ENCODE measurements around the gene FNDC5.
A peak's percentile ranks its signal among the peaks of the same experiment; 100 is the strongest.

Gene FNDC5

GRCh38 chr1:32900956-32901822, 30.5 kb upstream of the FNDC5 start, which contains the start of gene TMEM54:
Gene TMEM54 (minus strand): TSS chr1:32901389. CDS start chr1:32901238, 151 bp downstream.
- Mint-ChIP-seq H3K27ac (no peak within 1 kb of the TSS), H3K4me1 (ENCODE audit: low read depth) (peaks cover 9% of the 10 kb centered on the region), H3K4me3 (peak within 1 kb of the TSS; percentile 68), H3K36me3 (ENCODE audit: low read depth) (no peaks in the 10 kb centered on the region), H3K27me3 (peaks cover 58% of the 10 kb centered on the region), H3K9me3 (no peaks in the 10 kb centered on the region)
- DNase-seq: peak; percentile 45

- peaks cover 62% of the 10 kb centered on the region for H3K27me3 Mint-ChIP-seq
- no peaks in the 10 kb centered on the region for H3K9me3 Mint-ChIP-seq
- H3K4me1 Mint-ChIP-seq (ENCODE audit: low read depth): peaks cover 9% of the 10 kb centered on the region
- no peak overlapping the region for H3K27ac Mint-ChIP-seq
- H3K36me3 Mint-ChIP-seq (ENCODE audit: low read depth): no peaks in the 10 kb centered on the region
- H3K4me3 Mint-ChIP-seq: peak overlapping the region; percentile 61
- DNase-seq: no peak
Observed at GRCh38 chr1:32900371-32900955, 29.8 kb upstream of the FNDC5 start.

- Mint-ChIP-seq H3K36me3 (ENCODE audit: low read depth) (no peaks in the 10 kb centered on the region), H3K4me3 (peak overlapping the region; percentile 18), H3K4me1 (ENCODE audit: low read depth) (peaks cover 9% of the 10 kb centered on the region), H3K27me3 (peaks cover 65% of the 10 kb centered on the region), H3K27ac (no peak overlapping the region), H3K9me3 (no peaks in the 10 kb centered on the region)
- no peak for DNase-seq
Observed at GRCh38 chr1:32899586-32900296, 29.0 kb upstream of the FNDC5 start.

- H3K27me3 Mint-ChIP-seq: peaks cover 66% of the 10 kb centered on the region
- H3K27ac Mint-ChIP-seq: no peak overlapping the region
- no peak overlapping the region for H3K4me3 Mint-ChIP-seq
- no peak for DNase-seq
- H3K36me3 Mint-ChIP-seq (ENCODE audit: low read depth): no peaks in the 10 kb centered on the region
- H3K4me1 Mint-ChIP-seq (ENCODE audit: low read depth): peaks cover 9% of the 10 kb centered on the region
- H3K9me3 Mint-ChIP-seq: no peaks in the 10 kb centered on the region
Observed at GRCh38 chr1:32898958-32899357, 28.2 kb upstream of the FNDC5 start.

GRCh38 chr1:32898056-32898455, 27.3 kb upstream of the FNDC5 start:
- H3K4me3 Mint-ChIP-seq: no peak overlapping the region
- no peak for DNase-seq
- no peaks in the 10 kb centered on the region for H3K36me3 Mint-ChIP-seq (ENCODE audit: low read depth)
- no peak overlapping the region for H3K27ac Mint-ChIP-seq
- H3K9me3 Mint-ChIP-seq: no peaks in the 10 kb centered on the region
- H3K27me3 Mint-ChIP-seq: peaks cover 70% of the 10 kb centered on the region
- peaks cover 9% of the 10 kb centered on the region for H3K4me1 Mint-ChIP-seq (ENCODE audit: low read depth)

GRCh38 chr1:32897082-32898049, 26.7 kb upstream of the FNDC5 start:
- H3K27ac Mint-ChIP-seq: no peak overlapping the region
- H3K27me3 Mint-ChIP-seq: peaks cover 68% of the 10 kb centered on the region
- H3K4me3 Mint-ChIP-seq: no peak overlapping the region
- H3K9me3 Mint-ChIP-seq: no peaks in the 10 kb centered on the region
- H3K36me3 Mint-ChIP-seq (ENCODE audit: low read depth): no peaks in the 10 kb centered on the region
- no peak for DNase-seq
- H3K4me1 Mint-ChIP-seq (ENCODE audit: low read depth): peaks cover 13% of the 10 kb centered on the region

GRCh38 chr1:32896451-32896850, 25.7 kb upstream of the FNDC5 start:
- peaks cover 70% of the 10 kb centered on the region for H3K27me3 Mint-ChIP-seq

GRCh38 chr1:32895325-32896215, 24.9 kb upstream of the FNDC5 start:
- Mint-ChIP-seq H3K27me3 (peaks cover 75% of the 10 kb centered on the region), H3K4me1 (ENCODE audit: low read depth) (peaks cover 7% of the 10 kb centered on the region), H3K36me3 (ENCODE audit: low read depth) (no peaks in the 10 kb centered on the region), H3K4me3 (no peak overlapping the region), H3K9me3 (no peaks in the 10 kb centered on the region), H3K27ac (no peak overlapping the region)
- no peak for DNase-seq

More at GRCh38 chr1:32896451-32896850, 25.7 kb upstream of the FNDC5 start:
- Mint-ChIP-seq H3K36me3 (ENCODE audit: low read depth) (no peaks in the 10 kb centered on the region), H3K4me1 (ENCODE audit: low read depth) (peaks cover 10% of the 10 kb centered on the region), H3K4me3 (no peak overlapping the region), H3K9me3 (no peaks in the 10 kb centered on the region), H3K27ac (no peak overlapping the region)
- DNase-seq: no peak

GRCh38 chr1:32894681-32895080, 24.0 kb upstream of the FNDC5 start:
- DNase-seq: no peak
- Mint-ChIP-seq H3K4me1 (ENCODE audit: low read depth) (peaks cover 6% of the 10 kb centered on the region), H3K27me3 (peaks cover 75% of the 10 kb centered on the region), H3K36me3 (ENCODE audit: low read depth) (no peaks in the 10 kb centered on the region), H3K27ac (no peak overlapping the region), H3K9me3 (no peaks in the 10 kb centered on the region), H3K4me3 (no peak overlapping the region)

- DNase-seq: no peak
- H3K36me3 Mint-ChIP-seq (ENCODE audit: low read depth): no peaks in the 10 kb centered on the region
- no peaks in the 10 kb centered on the region for H3K9me3 Mint-ChIP-seq
- H3K4me3 Mint-ChIP-seq: no peak overlapping the region
- peaks cover 77% of the 10 kb centered on the region for H3K27me3 Mint-ChIP-seq
- H3K27ac Mint-ChIP-seq: no peak overlapping the region
- H3K4me1 Mint-ChIP-seq (ENCODE audit: low read depth): peaks cover 6% of the 10 kb centered on the region
Observed at GRCh38 chr1:32894019-32894600, 23.4 kb upstream of the FNDC5 start.

GRCh38 chr1:32893198-32894018, 22.7 kb upstream of the FNDC5 start:
- Mint-ChIP-seq H3K36me3 (ENCODE audit: low read depth) (no peaks in the 10 kb centered on the region), H3K4me1 (ENCODE audit: low read depth) (peaks cover 6% of the 10 kb centered on the region), H3K27ac (no peak overlapping the region), H3K4me3 (peak overlapping the region; percentile 53), H3K9me3 (no peaks in the 10 kb centered on the region), H3K27me3 (peaks cover 77% of the 10 kb centered on the region)
- peak; percentile 52 for DNase-seq

All from activated T-cell treated with anti-CD3 and anti-CD28 coated beads, Interleukin-2, amount 50 U/mL, for 24 hours (primary cell).